T-cell (primary cell): ENCODE data around the gene SLC26A1. TPM values are rescaled to one million over a fixed set of nuclear protein-coding genes. Genes with fewer than 3 reads are reported as not detected.

ENCODE experiments used
- ATAC-seq, 4 experiments: fragments of 200-7000 bp in 3 of 4; fragments of 150-1000 bp in 1 of 4; cut with Tn5 transposase; replicated peaks in 1 of 4; 1 replicate in 3 of 4; 2 replicates in 1 of 4; pipeline ENCODE4 v1.10.0; 2021; ENCODE audit warnings: moderate library complexity in 3 of 4, mild to moderate bottlenecking in 2 of 4, moderate number of reproducible peaks in 1 of 4
- CTCF ChIA-PET, 2 donors: fragments of 300-600 bp; sonication (Branson Sonifier 250); formaldehyde crosslinking; loops; one replicate each; lab custom pipeline; 2022; ENCODE audit warnings: antibody characterized with exemption in 2 of 2; lab: Charles Lee
- POLR2A ChIA-PET, 2 donors: fragments of 300-600 bp; sonication (Branson Sonifier 250); formaldehyde crosslinking; loops; one replicate each; lab custom pipeline; 2022; ENCODE audit warnings: antibody characterized with exemption in 2 of 2; lab: Charles Lee
- DNase-seq, 35 experiments: peaks; one replicate each; pipeline versions ENCODE4 v3.0.0 to v3.0.0-alpha.2; 2013 to 2023
- H3K27ac ChIP-seq: one replicate; pipeline ENCODE4 v1.5.1; 2013; ENCODE audit warnings: low read length
- H3K27me3 ChIP-seq, 2 experiments: replicated peaks in 1 of 2; 1 replicate in 1 of 2; 2 replicates in 1 of 2; pipeline versions ENCODE4 v1.6.1 to v1.7.0; 2013; ENCODE audit warnings: low read length in 1 of 2, mixed read lengths in 1 of 2; ENCODE audit not compliant: control insufficient read depth in 2 of 2, insufficient read depth in 2 of 2; ENCODE audit errors: extremely low read depth in 1 of 2
- H3K36me3 ChIP-seq, 2 donors: 1 replicate in 1 of 2; 2 replicates in 1 of 2; pipeline versions ENCODE4 v1.6.1 to v1.7.0; 2013; ENCODE audit warnings: low read length in 1 of 2; ENCODE audit not compliant: control insufficient read depth in 2 of 2, insufficient read depth in 1 of 2; ENCODE audit errors: extremely low read depth in 1 of 2
- H3K4me1 ChIP-seq, 2 experiments: 1 replicate in 1 of 2; 2 replicates in 1 of 2; pipeline versions ENCODE4 v1.6.1 to v1.7.0; 2013; ENCODE audit warnings: low read length in 2 of 2, mixed read lengths in 1 of 2; ENCODE audit not compliant: insufficient read depth in 2 of 2, control insufficient read depth in 1 of 2; ENCODE audit errors: extremely low read depth in 1 of 2
- H3K4me3 ChIP-seq, 2 donors: 1 replicate in 1 of 2; 2 replicates in 1 of 2; pipeline versions ENCODE4 v1.5.1 to v1.7.0; 2013; ENCODE audit warnings: mild to moderate bottlenecking in 2 of 2, low read length in 1 of 2, moderate library complexity in 1 of 2; ENCODE audit not compliant: control insufficient read depth in 1 of 2; ENCODE audit errors: extremely low read depth in 1 of 2
- H3K9me3 ChIP-seq: 2 replicates; pipeline ENCODE4 v1.7.0; 2013
- H3K27ac Mint-ChIP-seq, 2 donors: one replicate each; pipeline ENCODE4 v1.8.0; 2020 to 2021; ENCODE audit warnings: mild to moderate bottlenecking in 2 of 2, mixed read lengths in 2 of 2
- H3K27me3 Mint-ChIP-seq, 2 donors: one replicate each; pipeline ENCODE4 v1.8.0; 2021 to 2022; ENCODE audit warnings: mixed read lengths in 2 of 2
- H3K36me3 Mint-ChIP-seq: one replicate; pipeline ENCODE4 v1.8.0; 2021; ENCODE audit warnings: mixed read lengths
- H3K4me1 Mint-ChIP-seq, 3 donors: one replicate each; pipeline ENCODE4 v1.8.0; 2020 to 2022; ENCODE audit warnings: mixed read lengths in 3 of 3, mild to moderate bottlenecking in 1 of 3
- H3K4me3 Mint-ChIP-seq, 3 donors: one replicate each; pipeline ENCODE4 v1.8.0; 2020 to 2022; ENCODE audit warnings: mild to moderate bottlenecking in 3 of 3, mixed read lengths in 3 of 3, moderate library complexity in 3 of 3
- H3K9me3 Mint-ChIP-seq, 3 donors: one replicate each; pipeline ENCODE4 v1.8.0; 2020 to 2022; ENCODE audit warnings: mixed read lengths in 3 of 3
- WGBS: methylation state at CpG from one replicate; pipeline ENCODE4 v1.1.5; 2013; ENCODE audit warnings: missing lambda C conversion rate; ENCODE audit not compliant: insufficient coverage; 5-methylcytosine and 5-hydroxymethylcytosine counted together
- total RNA-seq, 35 experiments: library from RNA in 6 of 35; stranded (reverse) in 6 of 35; fragments of 120-200 nt in 1 of 35; gene quantifications; one replicate each; pipeline versions ENCODE4 v1.2.1 to v1.2.4 and lab custom pipeline; 2013 to 2026

Gene SLC26A1
- total RNA-seq, 5 donors from 2014 or later (not counting 1 experiment from before 2014, with no cell fraction given), result 0.16 to 1.5 (median 0.39) TPM; not detected in 1

GRCh38 chr4:1033840-1034551 is 40.8 kb upstream of the SLC26A1 start:
- ChIA-PET POLR2A (no interaction called here), CTCF (no interaction called here)
- Mint-ChIP-seq H3K27me3 (peaks cover 0 to 5% of the 10 kb centered on the region in 2 donors), H3K27ac (no peak overlapping the region), H3K4me3 (no peak overlapping the region), H3K9me3 (no peaks in the 10 kb centered on the region), H3K4me1 (no peaks in the 10 kb centered on the region), H3K36me3 (no peaks in the 10 kb centered on the region)
- Histone ChIP-seq H3K9me3 (no peaks in the 10 kb centered on the region), H3K4me3 (no peak overlapping the region), H3K27ac (no peak overlapping the region), H3K36me3 (no peaks in the 10 kb centered on the region), H3K27me3 (peaks cover 0 to 63% of the 10 kb centered on the region in 2 experiments), H3K4me1 (no peaks in the 10 kb centered on the region)
- DNase-seq (no peak), ATAC-seq (no peak)
- 78% methylated on average over 32 of the region's 35 CpGs for WGBS

- no peak for DNase-seq
- CTCF ChIA-PET, result no interaction called here
Measured at GRCh38 chr4:1032861-1033260, 39.7 kb upstream of the SLC26A1 start.

GRCh38 chr4:1031956-1032795 is 39.0 kb upstream of the SLC26A1 start:
- CTCF ChIA-PET, result no interaction called here
- Mint-ChIP-seq H3K27me3 (peaks cover 0 to 5% of the 10 kb centered on the region in 2 donors), H3K9me3 (no peaks in the 10 kb centered on the region), H3K4me3 (no peak overlapping the region), H3K36me3 (no peaks in the 10 kb centered on the region), H3K4me1 (no peaks in the 10 kb centered on the region), H3K27ac (no peak overlapping the region)
- Histone ChIP-seq H3K9me3 (no peaks in the 10 kb centered on the region), H3K27ac (no peak overlapping the region), H3K36me3 (no peaks in the 10 kb centered on the region), H3K4me1 (no peaks in the 10 kb centered on the region), H3K27me3 (peaks cover 0 to 63% of the 10 kb centered on the region in 2 experiments), H3K4me3 (no peak overlapping the region)
- ATAC-seq (no peak), DNase-seq (no peak)
- 56% methylated on average over 32 of the region's 37 CpGs for WGBS
- POLR2A ChIA-PET, result no interaction called here

More at GRCh38 chr4:1032861-1033260, 39.7 kb upstream of the SLC26A1 start:
- no peak overlapping the region for H3K4me3 Mint-ChIP-seq
- H3K27ac Mint-ChIP-seq, result no peak overlapping the region
- H3K9me3 Mint-ChIP-seq, result no peaks in the 10 kb centered on the region
- H3K27me3 ChIP-seq, result peaks cover 0 to 63% of the 10 kb centered on the region in 2 experiments
- H3K36me3 ChIP-seq, result no peaks in the 10 kb centered on the region
- POLR2A ChIA-PET, result no interaction called here
- 89% methylated on average over 5 of the region's 10 CpGs for WGBS
- H3K9me3 ChIP-seq, result no peaks in the 10 kb centered on the region
- H3K27me3 Mint-ChIP-seq, result peaks cover 0 to 5% of the 10 kb centered on the region in 2 donors
- no peak overlapping the region for H3K27ac ChIP-seq
- no peaks in the 10 kb centered on the region for H3K4me1 Mint-ChIP-seq
- H3K36me3 Mint-ChIP-seq, result no peaks in the 10 kb centered on the region
- H3K4me1 ChIP-seq, result no peaks in the 10 kb centered on the region
- no peak for ATAC-seq
- no peak overlapping the region for H3K4me3 ChIP-seq

- peaks cover 0 to under 1% (median under 1%) of the 10 kb centered on the region in 3 donors for H3K4me1 Mint-ChIP-seq
- no peak for ATAC-seq
- no peak overlapping the region for H3K27ac Mint-ChIP-seq
- H3K4me3 Mint-ChIP-seq, result no peak overlapping the region
- no peak overlapping the region for H3K27ac ChIP-seq
- H3K4me3 ChIP-seq, result no peak overlapping the region
- ChIA-PET CTCF (no interaction called here), POLR2A (no interaction called here)
- 84% methylated on average over 8 of the region's 8 CpGs for WGBS
- no peaks in the 10 kb centered on the region for H3K36me3 Mint-ChIP-seq
- no peaks in the 10 kb centered on the region for H3K9me3 Mint-ChIP-seq
- H3K4me1 ChIP-seq, result peaks cover 0 to 2% of the 10 kb centered on the region in 2 experiments
- no peaks in the 10 kb centered on the region for H3K9me3 ChIP-seq
- no peaks in the 10 kb centered on the region for H3K36me3 ChIP-seq
- peaks cover 0 to 5% of the 10 kb centered on the region in 2 donors for H3K27me3 Mint-ChIP-seq
- peaks cover 0 to 62% of the 10 kb centered on the region in 2 experiments for H3K27me3 ChIP-seq
- no peak for DNase-seq
Measured at GRCh38 chr4:1031346-1031745, 38.1 kb upstream of the SLC26A1 start.

GRCh38 chr4:1030559-1030958 is 37.4 kb upstream of the SLC26A1 start:
- no peak overlapping the region for H3K27ac Mint-ChIP-seq

GRCh38 chr4:1030031-1030430 is 36.8 kb upstream of the SLC26A1 start:
- ChIA-PET CTCF (no interaction called here), POLR2A (no interaction called here)
- H3K4me3 ChIP-seq, result no peak overlapping the region
- H3K4me1 Mint-ChIP-seq, result peaks cover 4 to 12% (median 10%) of the 10 kb centered on the region in 3 donors
- no peak overlapping the region for H3K27ac ChIP-seq
- 57% methylated on average over 12 of the region's 12 CpGs for WGBS
- H3K27ac Mint-ChIP-seq, result no peak overlapping the region
- no peaks in the 10 kb centered on the region for H3K9me3 ChIP-seq
- peaks cover 0 to 55% of the 10 kb centered on the region in 2 experiments for H3K27me3 ChIP-seq
- H3K9me3 Mint-ChIP-seq, result no peaks in the 10 kb centered on the region
- no peak for DNase-seq
- H3K4me3 Mint-ChIP-seq, result no peak overlapping the region
- H3K36me3 Mint-ChIP-seq, result peaks cover 5% of the 10 kb centered on the region
- H3K27me3 Mint-ChIP-seq, result peaks cover 0 to 5% of the 10 kb centered on the region in 2 donors
- H3K4me1 ChIP-seq, result peaks cover 0 to 7% of the 10 kb centered on the region in 2 experiments
- no peak for ATAC-seq
- H3K36me3 ChIP-seq, result peaks cover 0 to 5% of the 10 kb centered on the region in 2 donors

More at GRCh38 chr4:1030559-1030958, 37.4 kb upstream of the SLC26A1 start:
- POLR2A ChIA-PET, result no interaction called here
- H3K4me3 Mint-ChIP-seq, result no peak overlapping the region
- Histone ChIP-seq H3K36me3 (no peaks in the 10 kb centered on the region), H3K4me1 (peaks cover 0 to 7% of the 10 kb centered on the region in 2 experiments), H3K9me3 (no peaks in the 10 kb centered on the region), H3K27me3 (peaks cover 0 to 56% of the 10 kb centered on the region in 2 experiments), H3K27ac (no peak overlapping the region), H3K4me3 (no peak overlapping the region)
- WGBS, result 71% methylated on average over 12 of the region's 16 CpGs
- H3K36me3 Mint-ChIP-seq, result no peaks in the 10 kb centered on the region
- DNase-seq (no peak), ATAC-seq (no peak)
- peaks cover 0 to 5% of the 10 kb centered on the region in 2 donors for H3K27me3 Mint-ChIP-seq
- CTCF ChIA-PET, result no interaction called here
- H3K9me3 Mint-ChIP-seq, result no peaks in the 10 kb centered on the region
- peaks cover 4 to 8% (median 8%) of the 10 kb centered on the region in 3 donors for H3K4me1 Mint-ChIP-seq
